ENCODE results near the gene RUNX2.

DNA sequence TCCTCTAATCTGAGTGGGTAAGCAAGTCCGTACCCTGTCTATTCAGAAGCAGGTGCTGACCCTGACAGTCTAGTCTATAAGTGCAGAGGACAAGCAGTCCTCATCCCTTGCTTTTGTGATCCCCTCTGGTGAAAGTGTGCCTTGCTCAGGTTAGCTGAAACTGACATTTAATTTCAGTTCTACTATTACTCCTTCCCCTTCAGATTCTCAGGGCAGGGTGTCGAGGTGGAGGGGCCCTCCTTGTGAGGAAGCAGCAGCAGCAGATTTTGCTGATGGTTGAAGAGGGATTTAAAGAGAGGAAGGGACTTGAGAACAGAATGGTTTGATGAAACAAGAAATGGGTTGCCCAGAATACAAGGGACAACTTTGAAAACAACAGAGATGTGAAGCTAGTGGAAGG is 378.2 kb downstream of the RUNX2 start:
- TF ChIP-seq, protein P1, sequence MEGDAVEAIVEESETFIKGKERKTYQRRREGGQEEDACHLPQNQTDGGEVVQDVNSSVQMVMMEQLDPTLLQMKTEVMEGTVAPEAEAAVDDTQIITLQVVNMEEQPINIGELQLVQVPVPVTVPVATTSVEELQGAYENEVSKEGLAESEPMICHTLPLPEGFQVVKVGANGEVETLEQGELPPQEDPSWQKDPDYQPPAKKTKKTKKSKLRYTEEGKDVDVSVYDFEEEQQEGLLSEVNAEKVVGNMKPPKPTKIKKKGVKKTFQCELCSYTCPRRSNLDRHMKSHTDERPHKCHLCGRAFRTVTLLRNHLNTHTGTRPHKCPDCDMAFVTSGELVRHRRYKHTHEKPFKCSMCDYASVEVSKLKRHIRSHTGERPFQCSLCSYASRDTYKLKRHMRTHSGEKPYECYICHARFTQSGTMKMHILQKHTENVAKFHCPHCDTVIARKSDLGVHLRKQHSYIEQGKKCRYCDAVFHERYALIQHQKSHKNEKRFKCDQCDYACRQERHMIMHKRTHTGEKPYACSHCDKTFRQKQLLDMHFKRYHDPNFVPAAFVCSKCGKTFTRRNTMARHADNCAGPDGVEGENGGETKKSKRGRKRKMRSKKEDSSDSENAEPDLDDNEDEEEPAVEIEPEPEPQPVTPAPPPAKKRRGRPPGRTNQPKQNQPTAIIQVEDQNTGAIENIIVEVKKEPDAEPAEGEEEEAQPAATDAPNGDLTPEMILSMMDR (IDR thresholded peaks at IDR 0.05 in 8 of 11, conservative IDR thresholded peaks at IDR 0.05 in 3 of 11): no peak
- no peak for TF ChIP-seq POLR2A (IDR thresholded peaks at IDR 0.05)

Data from spleen (tissue), 7 donors.